ENCODE measurements around the gene ADSS1.
"Not testable (repeated sequence)": the region's sequence is repeated elsewhere in the genome, so short reads cannot be mapped to it uniquely, and the experiment has no call there.

The ADSS1 gene

DNA sequence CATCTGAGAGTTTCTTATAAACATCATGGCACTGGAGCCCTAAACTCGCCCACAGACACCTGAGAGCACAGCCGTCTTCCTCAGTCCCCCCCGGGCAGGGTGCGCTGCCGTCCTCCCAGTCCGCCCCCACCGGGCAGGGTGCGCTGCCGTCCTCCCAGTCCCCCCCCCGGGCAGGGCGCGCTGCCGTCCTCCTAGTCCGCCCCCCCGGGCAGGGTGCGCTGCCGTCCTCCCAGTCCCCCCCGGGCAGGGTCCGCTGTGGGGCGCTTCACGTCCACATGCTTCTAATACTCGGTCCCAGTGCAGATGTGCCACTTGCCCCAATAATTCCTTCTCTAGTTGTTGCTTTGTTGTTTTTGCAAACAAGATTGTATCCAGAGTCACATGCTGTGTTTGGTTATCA lies 6.9 kb upstream of the ADSS1 start:
- no peak for DNase-seq (ENCODE audit: low read depth in 2 of 2)

DNA sequence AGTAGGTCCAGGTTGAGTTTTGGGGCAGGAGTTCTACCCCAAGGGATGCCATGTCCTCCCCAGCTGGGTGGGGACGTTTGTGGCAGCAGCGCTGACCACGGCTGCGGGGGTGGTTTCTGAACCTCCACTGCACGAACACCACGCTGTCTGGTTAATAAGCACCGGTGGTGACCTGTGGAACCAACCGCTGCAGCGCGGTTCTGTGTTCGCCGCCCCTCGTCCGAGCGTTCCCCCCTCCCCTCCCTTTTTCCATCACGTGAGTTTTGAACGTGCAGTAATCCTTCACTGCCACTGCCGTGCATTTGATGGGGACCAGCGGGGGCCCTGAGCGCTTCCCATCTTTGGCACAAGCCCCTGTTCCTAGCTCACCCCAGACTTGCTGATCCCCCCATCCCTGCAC lies 6.4 kb upstream of the ADSS1 start:
- DNase-seq (ENCODE audit: low read depth in 2 of 2), result no peak

DNA sequence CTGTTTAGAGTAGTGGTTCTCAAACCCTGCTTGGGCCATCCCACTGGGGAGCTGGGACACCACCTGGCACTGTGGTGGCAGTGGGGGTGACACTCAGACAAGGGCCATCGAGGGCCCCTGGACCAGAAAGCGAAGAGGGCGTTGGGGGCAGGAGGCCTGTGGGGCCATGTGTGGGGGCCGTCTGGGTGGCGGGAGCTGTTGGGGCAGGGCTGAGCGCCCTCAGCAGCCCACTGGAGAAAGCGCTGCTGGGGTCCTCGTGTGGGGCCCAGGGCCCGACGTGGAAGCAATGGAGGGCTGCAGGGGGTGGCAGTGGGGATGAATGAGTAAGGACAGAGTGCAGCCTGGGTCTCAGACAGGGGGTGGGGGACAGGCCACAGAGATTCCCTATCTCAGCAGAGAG lies 5.9 kb upstream of the ADSS1 start:
- no peak for DNase-seq (ENCODE audit: low read depth in 2 of 2)

DNA sequence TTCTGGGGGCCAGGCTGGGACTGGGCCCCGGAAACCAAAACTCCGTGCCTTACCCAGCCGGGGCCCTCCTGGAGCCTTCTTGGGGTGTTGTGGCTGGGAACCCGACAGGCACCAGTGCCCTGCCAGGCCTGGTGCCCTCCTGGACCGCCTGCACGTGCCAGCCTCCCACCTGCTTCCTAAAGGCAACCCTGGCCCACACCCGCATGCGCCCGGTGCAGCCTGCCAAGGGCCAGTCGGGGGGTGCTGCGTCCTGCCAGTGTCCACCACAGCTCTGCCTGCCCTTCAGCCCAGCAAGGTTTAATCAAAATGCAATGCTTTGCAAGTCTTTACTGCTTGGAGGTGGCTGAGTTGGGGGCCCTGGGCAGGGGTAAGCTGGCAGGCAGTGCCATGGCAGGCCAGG lies 5.2 kb upstream of the ADSS1 start:
- no peak for DNase-seq (ENCODE audit: low read depth in 2 of 2)

DNA sequence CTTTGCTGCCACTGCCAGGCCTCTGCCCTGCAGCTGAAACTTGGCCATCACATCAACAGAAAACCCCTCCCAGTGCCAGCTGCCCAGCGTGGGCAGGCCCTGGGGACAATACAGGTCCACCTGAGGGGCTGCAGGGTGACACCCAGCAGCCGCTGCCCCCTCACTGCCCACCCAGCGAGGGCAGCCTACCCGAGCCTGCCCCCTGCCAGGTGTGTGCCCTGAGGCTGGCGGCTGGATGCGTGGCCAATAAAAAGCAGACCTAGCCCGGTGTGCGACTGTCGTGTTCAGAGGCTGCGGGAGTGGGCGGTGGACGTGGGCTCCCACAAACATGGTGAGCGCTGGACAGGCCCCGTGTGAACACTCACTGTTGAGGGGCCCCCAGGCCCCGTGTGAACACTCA lies 4.7 kb upstream of the ADSS1 start:
- DNase-seq (ENCODE audit: low read depth in 2 of 2), result no peak

DNA sequence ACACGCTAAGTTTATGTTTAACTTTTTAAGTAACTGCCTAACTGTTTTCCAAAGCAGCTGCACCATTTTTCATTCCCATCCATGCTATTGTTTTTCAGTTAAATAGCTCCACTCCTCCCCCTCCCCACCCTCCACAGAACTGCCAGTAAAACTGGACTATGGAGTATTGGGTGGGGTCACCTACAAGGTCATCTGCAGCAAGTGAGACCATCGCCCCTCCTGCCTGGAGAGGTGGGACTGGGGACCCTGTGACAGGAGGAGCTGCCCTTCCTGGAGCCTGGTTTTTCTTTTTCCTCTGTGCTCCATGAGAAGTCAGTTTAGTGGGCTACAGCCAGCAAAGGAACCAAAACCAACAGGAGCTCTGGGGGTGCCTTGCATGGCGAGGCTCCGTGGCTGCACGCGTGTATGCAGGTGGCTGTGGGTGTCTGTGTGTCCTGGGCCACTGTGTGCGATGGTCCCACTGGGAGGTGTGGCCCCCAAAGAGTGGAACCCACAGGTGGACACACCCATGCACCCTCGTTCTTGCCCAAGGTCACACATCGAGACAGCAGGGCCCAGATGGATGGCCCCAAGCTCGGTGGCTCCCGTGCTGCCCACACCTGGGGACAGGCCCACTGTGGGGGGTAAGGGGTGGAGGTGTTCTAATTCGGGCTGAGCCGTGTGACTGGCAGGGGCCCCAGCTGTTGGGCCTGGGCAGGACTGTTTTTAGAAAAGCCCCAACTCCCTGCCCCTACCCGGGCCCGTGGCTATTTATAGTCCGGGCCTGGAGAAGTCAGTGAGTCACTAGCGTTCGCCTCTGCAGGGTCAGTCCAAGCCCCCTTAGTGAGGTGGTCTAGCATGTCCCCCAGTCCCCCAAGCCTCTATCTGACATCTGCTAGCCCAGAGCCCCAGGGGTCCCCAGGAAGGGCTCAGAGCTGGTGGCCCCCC lies 2.3 kb upstream of the ADSS1 start:
- DNase-seq (ENCODE audit: low read depth in 2 of 2), result no peak

DNA sequence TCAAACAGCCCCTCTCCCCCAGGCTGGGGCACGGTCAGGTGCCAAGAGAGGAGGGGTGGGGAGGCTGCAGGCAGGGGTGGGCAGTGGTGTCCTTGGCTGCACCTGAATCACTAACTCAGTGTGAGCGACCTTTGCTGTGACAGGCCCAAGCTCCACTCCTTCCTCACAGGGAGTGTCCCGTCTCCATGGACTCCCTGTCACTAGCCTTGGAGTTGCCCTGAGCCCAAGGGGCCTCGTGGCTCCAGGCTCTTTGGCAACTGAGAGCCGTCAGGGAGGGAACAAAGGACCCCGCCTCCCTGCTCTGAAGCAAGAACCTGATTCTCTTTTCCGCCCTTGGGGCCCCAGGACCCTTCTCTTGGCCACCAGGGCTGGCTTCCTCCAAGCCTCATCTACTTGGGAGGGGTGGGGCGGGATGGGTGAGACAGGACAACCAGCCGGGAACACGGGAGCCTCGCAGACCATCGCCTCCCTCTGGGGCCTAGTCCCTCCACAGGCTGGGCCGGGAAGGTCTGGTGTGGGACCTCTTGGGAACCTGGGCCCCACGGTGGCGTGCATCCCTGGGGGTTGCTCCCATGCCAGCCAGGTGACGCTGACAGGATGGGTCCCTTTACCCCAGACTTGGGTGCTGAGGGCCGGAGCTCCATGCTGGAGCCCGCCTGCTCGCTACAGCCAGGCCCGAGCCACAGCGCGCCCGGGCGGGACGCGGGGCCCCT lies 935 bp upstream of the ADSS1 start:
- DNase-seq (ENCODE audit: low read depth in 2 of 2), result no peak

DNA sequence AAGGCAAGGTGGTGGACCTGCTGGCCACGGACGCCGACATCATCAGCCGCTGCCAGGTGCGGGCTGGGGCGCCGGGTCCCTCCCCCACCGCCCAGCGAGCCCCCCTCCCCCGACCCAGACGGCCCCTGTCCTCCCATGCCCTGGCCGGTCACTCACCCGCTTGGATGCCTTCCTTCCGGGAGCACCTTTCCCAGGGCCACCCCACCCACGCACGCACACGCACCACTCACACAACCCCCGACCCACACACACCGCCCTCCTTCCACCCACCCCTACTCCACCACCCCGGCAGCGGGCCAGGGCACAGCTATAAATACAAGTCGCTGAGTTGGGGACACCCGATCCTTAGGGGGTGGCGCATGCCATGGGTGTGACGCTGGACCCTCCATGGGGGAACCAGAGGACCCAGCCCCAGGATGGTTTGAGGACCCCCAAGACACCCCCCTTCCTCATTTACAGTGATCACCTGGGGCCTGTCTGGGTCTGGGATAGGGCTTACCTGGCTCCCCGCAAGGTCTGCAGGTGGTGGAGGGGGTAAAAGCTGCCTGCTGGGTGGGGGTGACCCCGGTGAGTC lies 465 bp downstream of the ADSS1 start:
- no peak for DNase-seq (ENCODE audit: low read depth in 2 of 2)

DNA sequence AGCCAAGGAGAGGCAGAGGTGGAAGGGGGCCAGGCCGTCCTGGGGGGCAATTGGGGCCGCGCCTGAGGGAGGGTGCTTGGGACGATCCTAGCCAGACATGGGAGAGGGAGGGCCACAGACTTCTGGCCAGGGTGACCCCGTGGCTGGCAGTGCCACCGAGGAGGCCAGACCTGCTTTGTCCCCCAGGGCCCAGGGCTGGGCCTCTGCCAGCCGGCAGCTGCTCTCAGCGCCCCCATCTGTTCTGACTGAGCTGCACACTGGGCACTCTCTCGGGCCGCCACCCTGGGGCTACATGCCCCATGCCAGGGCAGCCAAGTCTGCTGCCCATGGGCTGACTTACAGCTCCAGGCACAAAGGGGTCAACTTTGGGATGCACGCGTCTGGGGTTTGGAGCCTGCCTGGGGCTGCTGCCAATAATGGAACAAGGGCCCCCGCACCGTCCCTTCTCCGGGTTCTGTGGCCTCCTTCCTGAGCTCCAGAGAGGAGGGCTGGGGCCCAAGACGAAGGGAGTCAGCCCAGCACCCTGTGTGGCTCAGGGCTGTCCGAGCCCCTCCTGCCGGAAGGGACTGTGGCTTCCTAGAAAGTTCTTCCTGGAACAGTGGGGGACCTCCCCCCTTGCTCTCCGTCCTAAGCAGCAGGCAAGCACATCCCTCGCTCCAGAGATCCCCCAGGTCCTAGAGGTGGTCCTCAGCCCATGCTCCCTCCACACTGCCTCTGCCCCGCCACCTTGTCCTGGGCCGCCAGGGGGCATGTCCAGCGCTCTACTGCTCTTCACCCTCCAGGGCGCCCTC lies 1.1 kb downstream of the ADSS1 start:
- no peak for DNase-seq (ENCODE audit: low read depth in 2 of 2)

DNA sequence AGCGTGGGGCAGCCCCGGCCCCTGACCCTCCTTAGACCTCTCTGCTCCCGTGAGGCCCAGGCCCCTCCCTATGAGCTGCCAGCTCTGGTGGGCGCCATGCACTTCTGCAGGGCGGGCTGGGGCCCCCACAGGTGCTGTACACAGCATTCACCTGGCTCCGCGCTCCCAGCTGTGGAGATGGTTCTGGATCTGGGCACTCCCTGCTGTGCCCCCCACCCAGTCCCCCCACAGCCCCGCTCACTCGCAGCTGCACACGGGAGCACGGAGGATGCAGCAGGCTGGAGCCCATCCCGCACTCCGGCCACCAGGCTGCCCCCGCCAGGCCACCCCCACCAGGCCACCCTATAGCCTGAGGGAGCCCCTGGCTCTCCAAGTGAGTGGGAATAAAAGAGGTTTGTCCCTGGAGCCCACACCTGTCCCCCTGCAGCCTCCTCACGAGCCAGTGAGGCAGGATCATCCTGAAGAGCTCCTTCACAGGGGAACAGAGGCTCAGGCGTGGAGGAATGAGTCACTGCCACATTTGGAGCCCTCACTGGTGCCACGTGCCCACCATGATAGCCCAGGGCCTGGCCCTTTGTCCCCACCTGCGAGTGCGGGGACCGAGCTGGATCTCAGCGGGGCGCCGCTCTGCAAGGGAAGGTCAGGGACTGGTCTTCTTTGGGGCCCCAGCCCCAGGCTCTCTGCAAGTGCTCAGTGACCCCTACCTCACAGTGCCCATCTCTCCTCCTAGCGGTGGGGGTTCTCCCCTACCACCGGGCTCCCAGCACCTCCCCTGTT lies 1.9 kb downstream of the ADSS1 start:
- DNase-seq (ENCODE audit: low read depth in 2 of 2), result no peak

DNA sequence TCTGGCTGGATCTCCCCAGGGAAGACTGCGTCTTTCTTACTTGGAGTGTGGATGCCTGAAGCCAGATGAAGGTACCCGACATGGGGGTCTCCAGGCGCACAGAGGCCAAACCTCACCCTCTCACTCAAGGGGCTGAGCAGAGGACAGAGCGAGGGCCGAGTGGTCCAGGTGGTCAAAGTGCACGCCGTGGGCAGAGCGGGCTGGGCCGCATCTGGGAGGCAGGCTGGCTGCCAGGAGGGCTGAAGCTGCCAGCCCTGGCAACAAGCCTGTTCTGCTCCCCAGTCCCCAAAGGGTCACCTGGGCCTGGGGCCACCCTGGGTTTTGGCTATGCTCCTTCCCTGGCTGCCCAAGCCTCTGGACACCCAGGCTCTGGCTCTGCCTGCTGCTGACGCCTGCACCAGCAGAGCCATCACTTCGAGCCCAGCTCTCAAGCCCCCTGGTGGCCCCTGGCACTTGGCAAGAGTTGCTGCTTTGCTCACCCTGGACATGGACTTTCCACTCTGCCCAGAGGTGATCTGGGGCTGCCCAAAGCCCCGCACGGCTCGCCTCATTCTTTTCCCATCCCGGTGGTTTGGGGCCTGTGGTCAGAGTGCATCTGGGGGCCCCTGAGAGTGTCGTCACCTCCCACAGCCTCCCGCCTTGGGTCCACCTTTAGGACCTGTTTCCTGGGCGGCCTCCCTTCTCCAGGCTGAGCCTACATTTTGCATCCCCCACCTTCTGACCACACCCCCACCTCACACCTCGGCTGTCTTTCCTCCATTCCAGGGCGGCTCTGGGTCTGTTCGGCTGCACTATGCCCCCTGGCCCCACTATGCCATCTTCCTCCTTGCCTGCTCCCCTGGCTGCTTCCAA lies 2.8 kb downstream of the ADSS1 start:
- no peak for DNase-seq (ENCODE audit: low read depth in 2 of 2)

DNA sequence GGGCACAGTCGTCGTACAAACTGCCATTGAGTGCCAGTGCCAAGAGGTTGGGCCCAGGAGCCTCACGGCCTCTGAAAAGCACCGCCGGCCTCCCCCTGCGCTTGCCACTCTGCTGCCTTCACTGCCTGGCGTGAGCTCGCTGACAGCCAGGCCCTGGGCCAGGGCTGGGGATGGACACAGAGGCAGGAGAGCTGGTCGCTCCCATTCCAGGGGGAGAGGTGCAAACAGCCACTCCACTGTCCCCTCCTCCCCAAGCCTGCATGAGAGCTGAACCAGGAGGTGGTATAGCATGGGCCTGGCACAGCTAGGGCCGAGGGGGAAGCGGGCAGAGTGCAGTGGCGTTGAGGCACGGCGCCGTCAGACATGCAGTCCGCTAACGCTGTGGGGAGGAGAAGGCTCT lies 4.6 kb downstream of the ADSS1 start:
- DNase-seq (ENCODE audit: low read depth in 2 of 2), result no peak

DNA sequence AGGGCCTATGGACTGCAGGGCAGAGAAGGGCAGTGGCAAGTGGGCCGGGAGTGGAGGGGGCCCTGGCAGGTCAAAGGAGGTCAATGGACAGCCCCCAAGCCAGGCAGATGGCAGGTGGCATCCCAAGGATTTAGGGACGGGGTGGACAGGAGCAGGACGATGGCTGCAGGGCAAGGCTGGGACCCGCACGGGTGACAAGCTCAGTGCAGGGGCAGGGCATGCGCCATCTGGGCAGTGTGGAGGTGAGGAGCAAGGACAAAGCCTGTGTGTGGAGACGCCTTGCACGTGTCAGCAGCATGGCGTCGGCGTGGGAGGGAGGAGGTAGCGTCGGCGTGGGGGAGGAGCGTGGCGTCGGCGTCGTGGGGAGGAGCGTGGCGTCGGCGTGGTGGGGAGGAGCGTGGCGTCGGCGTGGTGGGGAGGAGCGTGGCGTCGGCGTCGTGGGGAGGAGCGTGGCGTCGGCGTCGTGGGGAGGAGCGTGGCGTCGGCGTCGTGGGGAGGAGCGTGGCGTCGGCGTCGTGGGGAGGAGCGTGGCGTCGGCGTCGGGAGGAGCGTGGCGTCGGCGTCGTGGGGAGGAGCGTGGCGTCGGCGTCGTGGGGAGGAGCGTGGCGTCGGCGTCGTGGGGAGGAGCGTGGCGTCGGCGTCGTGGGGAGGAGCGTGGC lies 5.3 kb downstream of the ADSS1 start:
- DNase-seq (ENCODE audit: low read depth in 2 of 2), result not testable (repeated sequence)

DNA sequence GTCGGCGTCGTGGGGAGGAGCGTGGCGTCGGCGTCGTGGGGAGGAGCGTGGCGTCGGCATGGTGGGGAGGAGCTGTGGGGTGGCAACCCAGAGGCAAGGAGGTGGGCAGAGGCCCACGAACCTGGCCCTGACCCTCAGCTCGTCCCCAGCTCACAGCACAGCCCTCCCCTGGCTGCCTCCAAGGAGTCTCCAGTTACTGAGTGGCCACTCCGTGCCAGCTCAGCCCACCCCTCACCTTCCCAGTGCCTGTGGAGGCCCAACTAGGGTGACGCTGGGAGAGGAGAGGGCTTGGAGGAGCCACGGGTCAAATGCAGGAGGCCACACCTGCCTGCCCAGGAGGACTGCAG lies 5.8 kb downstream of the ADSS1 start:
- DNase-seq (ENCODE audit: low read depth in 2 of 2), result no peak

DNA sequence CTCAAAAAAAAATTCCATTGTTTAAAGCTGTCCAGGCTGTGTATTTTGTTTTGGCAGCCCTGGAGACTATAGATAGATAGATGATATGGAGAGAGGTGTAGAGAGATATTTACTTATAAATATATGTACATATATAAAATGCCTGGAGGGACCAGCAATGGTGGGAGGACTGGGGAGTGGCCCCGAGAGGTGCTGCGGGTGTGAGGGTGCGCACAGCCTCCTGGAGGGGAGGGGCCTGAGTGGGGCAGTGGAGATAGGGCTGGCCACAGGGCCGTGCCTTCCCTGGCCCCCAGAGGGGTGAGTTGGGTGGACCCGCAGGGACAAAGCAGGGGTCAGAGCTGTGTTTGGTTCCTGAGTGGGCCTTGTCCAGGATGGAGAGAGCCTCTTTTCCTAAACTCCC lies 6.5 kb downstream of the ADSS1 start:
- DNase-seq (ENCODE audit: low read depth in 2 of 2), result no peak

DNA sequence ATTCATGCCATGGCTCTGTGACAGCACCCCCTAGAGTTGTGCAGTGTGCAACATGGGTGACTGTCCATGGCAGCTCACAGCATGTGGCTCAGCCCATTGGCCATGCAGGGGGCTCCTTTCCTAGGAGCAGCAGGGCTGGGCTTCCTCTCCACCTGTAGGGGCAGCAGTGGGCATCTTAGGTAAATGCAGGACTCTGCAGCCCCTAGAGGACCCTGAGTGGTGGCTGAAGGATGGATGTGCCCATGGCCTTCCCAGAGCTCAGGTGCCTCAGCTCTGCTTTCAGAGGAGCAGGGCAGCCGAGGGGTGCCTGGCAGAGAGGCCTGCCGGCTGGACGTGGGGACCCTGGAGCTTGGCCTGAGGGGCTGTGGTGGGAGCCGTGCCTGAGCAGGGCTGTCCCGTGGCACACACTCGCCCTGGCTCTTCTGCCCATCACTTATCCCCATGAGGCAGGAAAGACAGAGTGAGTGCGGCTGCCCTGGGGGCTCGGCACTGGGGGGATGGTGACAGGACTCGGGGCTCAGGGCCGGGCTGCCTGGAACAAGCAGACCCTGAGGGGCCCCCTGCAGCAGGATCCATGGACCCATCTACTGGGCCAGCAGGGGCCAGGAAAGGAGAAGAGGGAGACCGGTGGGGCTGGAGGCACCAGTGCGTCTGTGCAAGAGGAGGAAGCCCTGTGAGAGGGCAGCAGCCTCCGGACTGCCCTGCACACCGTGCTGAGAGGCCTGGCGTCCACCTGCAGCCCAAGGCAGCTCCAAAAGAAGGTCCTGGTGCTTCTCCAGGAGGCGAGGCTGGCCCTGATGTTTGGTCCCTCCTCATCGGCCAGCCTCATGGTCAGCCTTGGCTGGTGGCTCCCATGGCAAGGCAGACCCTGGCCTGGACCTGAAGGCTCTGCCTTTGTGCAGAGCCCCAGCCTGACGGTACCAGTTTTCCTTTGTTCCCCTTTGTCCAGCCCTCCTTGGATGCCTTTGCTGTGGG lies 7.6 kb downstream of the ADSS1 start:
- DNase-seq (ENCODE audit: low read depth in 2 of 2), result no peak

DNA sequence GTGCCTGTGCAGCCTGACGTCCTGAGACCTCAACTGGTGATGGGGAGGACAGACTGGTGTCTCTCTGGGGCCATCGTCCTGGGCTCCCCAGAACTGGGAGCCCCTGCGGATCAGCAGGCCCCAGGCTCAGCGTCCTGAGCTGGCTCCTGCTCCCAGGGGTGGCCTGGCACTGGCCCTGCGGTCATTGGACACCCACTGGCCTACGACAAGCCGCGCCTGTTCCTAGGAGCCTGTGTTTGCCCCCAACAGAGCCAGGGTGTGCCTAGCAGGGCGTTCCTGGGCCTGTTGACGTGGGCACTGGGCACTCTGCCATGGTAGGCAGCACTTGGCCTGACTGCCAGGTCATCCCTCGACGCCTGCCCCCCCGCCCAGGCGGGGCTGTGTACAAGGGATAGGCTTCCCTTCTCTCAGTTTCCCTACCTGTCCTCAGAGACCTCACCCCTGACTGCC lies 8.4 kb downstream of the ADSS1 start:
- no peak for DNase-seq (ENCODE audit: low read depth in 2 of 2)

DNA sequence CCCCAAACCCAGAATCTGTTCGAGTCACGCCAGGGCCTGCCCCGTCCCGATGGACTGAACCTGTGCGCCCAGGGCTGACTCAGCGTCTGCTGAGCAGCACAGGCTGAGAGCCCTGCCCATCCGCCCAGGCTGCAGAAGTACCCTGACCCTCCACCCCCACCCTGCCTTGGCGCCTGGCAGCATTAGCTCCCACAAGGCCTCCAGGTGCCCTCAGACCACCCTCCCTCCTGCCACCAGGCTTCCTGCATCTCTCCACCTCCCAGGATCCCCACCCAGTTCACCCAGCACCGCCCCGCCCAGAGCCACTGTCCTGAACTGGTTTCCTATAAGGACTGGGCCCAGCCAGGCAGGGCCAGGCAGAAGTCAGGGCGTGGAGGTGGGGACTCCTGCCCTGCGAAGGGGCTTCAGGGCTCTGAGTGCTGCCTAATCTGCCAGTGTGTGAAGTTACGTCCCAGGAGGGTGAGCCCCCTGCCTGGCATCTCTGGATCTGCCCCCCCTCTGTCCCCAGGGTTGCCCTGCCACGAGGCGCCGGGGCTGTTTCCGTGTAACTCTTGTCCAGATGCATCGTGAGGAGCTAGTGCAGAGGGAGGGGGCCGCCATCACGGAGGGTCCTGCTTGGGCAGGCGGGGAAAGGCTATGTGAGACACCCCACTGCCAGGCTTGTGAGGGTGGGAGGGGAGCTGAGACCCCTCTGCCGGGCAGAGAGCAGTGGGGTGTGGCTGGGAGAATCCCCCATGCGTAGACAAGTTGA lies 9.1 kb downstream of the ADSS1 start:
- DNase-seq (ENCODE audit: low read depth in 2 of 2), result no peak
